NCI-H1694 (cell line): Measurements from ENCODE around the gene TMEM235.
A peak's percentile ranks its signal among the peaks of the same experiment; 100 is the strongest.

ENCODE experiments used
- DNase-seq: peaks from one replicate; lab custom pipeline; 2025; lab: John Stamatoyannopoulos, UW

TMEM235 gene

DNA sequence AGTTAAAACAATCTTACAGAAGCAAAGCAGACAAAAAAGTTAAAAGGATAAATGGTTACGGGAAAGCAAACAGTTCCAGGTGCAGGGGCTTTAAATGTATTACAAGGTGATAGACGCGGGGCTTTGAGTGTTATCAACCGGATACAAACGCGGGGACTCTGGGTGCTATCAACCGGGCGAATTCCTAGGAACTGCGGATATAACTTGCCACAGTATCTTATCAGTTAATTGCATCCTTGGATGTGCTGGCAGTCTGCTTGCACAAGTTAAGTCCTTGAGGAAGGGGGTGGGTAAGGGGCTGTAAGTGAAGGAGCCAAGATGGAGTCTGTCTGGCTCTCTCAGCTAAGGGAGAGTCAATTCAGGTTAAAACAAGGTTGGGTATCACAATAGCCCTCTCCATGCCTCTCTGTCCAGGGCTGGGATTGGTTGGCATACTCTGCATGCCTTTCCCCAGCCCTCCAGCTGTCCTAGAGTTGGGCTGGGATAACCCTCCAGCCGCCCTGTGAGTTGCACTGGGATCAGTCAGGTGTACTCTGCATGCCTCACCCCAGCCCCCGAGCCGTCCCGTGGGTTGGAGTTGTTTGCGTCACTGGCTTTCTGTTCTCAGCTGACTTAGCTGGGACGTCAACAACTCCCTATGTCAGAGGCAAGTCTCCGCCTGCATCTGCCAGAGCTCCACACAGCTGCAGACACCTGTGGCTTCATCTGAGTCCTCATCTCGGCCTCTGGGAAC lies 40.9 kb downstream of the TMEM235 start:
- no peak for DNase-seq

DNA sequence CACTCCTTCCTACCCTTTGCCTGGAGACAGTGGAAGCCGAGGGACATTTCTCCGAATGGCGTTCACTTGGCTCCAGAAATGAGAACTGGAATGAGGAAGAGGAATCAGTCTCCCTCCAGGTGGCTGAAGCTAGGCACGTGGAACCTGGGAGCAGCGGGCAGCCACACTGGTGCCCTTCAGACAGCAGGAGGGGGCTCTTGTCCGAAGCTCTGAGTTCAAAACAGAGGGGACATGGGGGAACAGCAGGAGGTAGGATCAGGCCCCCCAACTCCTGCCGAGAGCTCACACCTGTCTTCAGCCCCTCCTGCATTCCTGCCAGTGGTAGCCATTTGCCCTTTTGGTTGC lies 41.5 kb downstream of the TMEM235 start:
- DNase-seq: no peak

DNA sequence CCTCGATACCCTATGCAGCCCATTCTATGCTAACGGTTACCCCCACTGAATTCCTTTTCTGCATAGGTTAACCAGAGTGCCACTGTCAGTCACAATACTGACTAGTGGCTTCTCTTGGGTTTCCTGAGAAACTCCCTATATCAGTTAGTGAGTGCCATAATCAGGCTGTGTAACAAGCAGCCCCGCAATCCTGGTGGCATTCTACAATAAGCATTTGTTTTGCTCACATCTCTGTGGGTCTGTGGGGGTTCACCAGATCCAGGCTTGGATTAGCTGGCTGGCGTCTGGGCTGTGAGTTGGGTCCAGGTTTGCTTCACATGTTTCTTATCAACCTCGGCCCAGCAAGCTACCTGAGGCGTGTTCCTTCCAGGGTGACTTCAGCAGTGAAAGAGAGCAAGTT lies 42.4 kb downstream of the TMEM235 start:
- no peak for DNase-seq

DNA sequence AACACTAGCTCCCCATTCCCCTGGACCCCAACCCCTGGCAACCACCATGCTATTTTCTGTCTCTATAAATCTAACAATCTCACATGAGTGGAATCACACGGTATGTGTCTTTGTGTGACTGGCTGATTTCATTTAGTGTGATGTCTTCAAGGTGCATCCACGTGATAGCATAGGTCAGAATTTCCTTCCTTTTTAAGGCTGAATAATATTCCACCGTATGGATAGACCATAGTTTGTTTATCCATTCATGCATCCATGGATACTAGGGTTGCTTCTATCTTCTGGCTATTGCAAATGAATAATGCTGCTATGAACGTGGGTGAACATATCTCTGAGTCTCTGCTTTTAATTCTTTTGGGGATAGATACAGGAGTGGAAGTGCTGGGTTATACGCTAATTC lies 43.9 kb downstream of the TMEM235 start:
- DNase-seq: no peak

DNA sequence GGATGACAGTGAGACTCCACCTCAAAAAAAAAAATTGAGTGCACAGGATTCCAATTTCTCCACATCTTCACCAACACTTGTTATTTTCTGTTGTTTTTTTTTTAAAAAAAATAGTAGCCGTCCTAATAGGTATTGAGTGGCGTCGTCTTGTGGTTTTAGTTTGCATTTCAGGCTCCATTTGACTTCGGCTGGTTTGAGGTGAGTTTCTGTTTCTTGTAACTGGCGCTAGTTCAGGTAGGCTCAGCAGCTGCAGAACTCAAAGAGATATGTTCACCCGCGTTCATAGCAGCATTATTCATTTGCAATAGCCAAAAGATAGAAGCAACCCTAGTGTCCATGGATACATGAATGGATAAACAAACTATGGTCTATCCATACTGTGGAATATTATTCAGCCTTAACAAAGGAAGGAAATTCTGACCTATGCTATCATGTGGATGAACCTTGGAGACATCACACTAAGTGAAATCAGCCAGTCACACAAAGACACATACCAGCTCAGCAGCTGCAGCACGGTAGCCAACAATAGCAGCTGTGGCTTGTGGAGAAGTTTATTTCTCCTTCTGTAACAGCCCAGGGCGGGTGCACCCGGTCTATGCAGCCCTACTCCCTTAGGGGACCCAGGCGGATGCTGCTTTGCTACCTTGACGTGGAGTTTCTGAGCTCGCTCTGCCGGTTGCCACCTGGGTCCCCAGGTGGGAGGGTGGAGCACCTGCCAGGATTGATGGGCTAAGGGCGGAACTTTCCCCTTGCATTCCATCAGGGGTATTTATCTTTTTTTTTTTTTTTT lies 44.9 kb downstream of the TMEM235 start:
- no peak for DNase-seq

DNA sequence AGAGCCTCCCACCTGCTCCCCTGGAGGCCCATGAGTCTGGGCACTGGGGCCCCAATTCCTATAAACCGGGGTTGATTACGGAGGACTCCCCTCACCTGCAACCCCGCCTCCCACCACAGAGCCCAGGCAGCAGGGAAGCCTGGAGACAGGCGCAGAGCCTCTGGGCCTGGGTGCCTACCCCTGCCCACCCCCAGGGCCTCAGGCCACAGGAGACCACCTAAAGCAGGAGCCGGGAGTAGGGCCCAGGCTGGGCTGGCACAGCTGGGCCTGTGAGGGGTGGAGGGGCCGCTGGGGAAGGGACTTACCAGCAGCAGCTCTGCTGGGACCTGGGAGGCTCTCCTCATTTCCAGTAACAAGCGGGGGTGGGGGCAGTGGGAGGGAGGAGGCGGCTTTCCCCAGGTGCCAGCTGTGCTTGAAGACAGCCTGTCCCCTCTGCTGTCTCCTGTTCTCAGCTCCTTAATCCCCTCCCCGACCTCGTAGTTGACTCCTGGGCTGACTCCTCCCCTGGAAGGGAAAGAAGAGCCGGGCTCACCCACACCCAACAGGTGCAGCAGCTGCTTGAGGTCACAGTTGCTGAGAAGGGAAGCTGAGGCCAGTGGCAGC lies 46.8 kb downstream of the TMEM235 start:
- DNase-seq: no peak

DNA sequence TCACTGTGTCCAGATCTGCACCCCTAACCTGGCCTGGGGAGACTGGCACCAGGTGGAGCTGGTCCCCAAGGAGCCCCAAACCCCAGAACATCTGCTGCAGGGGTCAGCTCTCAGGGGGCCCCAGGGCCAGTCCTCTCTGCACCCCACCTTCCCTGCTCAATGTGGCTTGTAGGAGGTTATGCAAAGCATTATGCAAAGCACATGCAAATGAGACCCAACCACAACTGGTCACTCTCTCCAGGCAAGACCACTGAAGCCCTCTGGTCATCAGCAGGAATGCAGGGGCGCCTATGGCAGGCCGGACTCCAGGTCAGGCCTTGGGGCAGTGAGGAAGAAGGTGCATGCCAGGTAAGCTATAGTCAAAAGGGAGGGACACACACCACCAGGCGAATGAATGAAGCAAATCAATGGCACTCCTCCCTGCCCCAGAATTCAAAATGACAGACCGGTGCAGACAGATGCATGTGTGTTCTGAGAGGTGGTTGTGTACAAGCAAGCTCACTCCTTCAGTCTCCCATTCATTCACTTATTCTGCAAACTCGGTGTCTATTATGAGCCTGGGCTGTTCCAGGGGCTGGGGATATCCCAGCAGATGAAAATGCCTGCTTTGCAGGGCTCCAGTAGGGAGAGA lies 48.0 kb downstream of the TMEM235 start:
- no peak for DNase-seq

DNA sequence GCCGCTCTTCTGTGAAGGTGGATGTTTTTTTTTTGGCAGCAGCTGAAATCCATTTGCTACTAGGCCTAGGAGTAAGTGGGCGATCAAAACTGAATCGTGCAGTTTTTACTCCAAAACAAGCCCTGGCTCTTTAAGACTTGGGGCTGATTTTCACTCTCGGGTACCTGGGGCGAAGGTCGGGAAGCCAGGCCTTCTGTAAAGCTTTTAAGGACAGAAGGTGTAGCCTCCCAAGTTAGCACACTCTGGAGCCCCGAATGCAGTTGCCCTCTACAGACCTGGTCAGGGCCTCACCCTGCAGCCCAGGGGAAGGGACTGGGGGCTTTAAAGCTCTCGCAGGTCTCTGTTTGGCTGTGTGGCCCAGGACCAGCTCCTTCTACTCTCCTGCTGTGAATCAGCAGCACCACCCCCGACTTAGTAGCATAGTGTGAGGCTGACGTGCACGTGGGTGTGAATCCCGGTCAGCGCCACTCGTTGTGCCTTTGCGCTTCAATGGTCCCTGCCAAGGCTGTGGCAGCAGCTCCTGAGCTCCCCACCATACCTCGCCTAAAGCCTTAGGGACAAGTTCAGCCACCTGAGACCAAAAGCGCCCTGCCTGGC lies 49.9 kb downstream of the TMEM235 start:
- DNase-seq: no peak

DNA sequence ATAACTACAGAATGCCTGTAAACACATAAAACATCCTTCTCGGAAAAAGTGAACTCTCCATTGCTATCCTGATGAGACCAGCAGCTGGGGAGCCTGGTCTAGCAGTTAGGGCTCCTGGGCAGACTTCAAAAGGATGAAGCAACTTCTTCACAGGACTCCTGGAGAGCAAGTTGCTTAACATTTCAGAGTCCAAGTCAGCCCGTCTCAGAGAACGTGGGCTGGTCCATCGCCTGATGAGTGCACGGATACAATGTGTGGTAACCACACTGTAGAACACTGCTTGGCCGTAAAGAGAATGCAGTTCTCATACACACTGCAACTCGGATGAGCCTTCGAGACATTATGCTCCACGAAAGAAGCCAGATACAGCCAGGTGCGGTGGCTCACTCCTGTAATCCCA lies 52.7 kb downstream of the TMEM235 start:
- DNase-seq: no peak

DNA sequence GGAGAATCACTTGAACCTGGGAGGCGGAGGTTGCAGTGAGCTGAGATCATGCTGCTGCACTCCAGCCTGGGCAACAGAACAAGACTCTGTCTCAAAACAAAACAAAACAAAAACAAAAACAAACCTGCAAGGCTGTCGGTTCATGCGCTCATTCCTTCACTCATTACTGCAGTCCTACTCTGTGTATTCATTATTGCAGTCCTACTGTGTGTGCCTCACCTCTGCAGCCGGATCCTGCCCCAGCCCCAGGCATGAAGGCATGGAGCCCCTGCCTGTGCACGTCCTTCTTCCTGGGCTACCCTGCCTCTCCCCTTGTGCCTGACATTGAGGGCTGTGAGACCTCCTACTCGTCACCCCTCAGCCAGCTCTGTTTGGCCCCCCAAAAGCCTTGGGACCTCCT lies 57.6 kb downstream of the TMEM235 start:
- DNase-seq: no peak

DNA sequence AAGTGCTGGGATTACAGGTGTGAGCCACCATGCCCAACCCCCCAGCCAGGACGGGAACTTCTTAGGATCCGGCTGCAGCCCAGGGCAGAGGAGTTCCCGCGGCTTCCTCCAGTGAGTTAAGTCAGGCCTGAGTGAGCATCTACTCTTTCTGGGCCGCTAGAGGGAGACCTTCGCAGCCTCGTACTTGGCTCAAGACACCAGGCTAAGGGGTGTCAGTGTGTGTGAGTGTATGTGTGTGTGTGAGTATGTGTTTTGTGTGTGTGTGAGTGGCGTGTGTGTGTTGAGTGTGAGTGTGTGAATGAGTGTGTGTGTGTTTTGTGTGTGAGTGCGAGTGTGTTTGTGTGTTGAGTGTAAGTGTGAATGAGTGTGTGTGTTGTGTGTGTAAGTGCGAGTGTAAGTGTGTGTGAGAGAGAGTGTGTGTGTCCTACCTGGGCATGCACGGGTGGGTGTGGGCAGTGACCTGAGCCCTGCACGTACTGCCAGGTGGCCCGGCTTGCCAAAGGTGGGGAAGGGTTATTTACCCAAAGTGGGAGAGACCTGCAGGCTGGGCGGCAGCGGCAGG lies 58.5 kb downstream of the TMEM235 start:
- DNase-seq: peak; percentile 61
